Progenitor cell of endocrine pancreas (in vitro differentiated cells): ENCODE results near the gene NDST3. TPM values are rescaled to one million over a fixed set of nuclear protein-coding genes. Genes with fewer than 3 reads are reported as not detected.

Experiments used
- DNase-seq: peaks from one replicate; pipeline ENCODE4 v3.0.0; 2021; ENCODE audit warnings: low spot score; ENCODE audit not compliant: unreplicated experiment
- H3K27ac Mint-ChIP-seq: 2 replicates; pipeline ENCODE4 v1.8.0; 2021; ENCODE audit warnings: mild to moderate bottlenecking, moderate library complexity, mixed read lengths
- H3K27me3 Mint-ChIP-seq: 2 replicates; pipeline ENCODE4 v1.8.0; 2021; ENCODE audit warnings: mixed read lengths
- H3K36me3 Mint-ChIP-seq: 2 replicates; pipeline ENCODE4 v1.8.0; 2022; ENCODE audit warnings: mixed read lengths; ENCODE audit not compliant: insufficient read depth
- H3K4me1 Mint-ChIP-seq: 2 replicates; pipeline ENCODE4 v1.8.0; 2021; ENCODE audit warnings: low read depth, mixed read lengths
- H3K4me3 Mint-ChIP-seq: 2 replicates; pipeline ENCODE4 v1.8.0; 2021; ENCODE audit warnings: low read depth, mild to moderate bottlenecking, moderate library complexity, mixed read lengths
- H3K9me3 Mint-ChIP-seq: 2 replicates; pipeline ENCODE4 v1.8.0; 2021; ENCODE audit warnings: low read depth, mixed read lengths
- CTCF ChIP-seq: fragments of 200-600 bp; sonication (generic); IDR thresholded peaks from one replicate; pipeline ENCODE4 v1.5.0; 2021; ENCODE audit warnings: antibody characterized with exemption, mild to moderate bottlenecking; ENCODE audit not compliant: unreplicated experiment
- total RNA-seq: library from RNA; stranded (reverse); gene quantifications from 2 replicates; pipeline ENCODE4 v1.2.1, GENCODE V29; 2021

Gene NDST3
- total RNA-seq, 1 donor from 2014 or later = 1.8 TPM

DNA sequence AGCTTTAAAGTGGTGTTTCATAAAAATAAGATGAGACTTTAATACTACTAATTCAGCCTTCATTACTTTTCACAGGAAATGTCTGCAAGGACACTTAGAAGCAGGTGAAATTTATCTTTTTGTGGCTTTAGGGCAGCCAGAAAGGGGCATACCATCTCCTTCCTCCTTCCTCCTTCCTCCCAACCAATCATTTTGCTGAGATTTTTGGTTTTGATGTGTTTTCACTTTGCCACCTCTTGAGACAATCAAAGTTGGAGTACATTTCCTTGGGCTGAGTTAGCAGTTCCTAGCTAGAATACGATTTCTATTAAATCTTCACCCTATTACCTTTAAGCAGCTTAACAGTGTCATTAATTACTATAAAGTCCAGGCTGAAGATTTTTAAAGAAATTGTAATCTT lies 5.1 kb upstream of the NDST3 start:
- H3K27ac Mint-ChIP-seq = no peak overlapping the region
- H3K4me3 Mint-ChIP-seq = no peak overlapping the region
- no peak for DNase-seq
- H3K4me1 Mint-ChIP-seq = no peaks in the 10 kb centered on the region
- no peaks in the 10 kb centered on the region for H3K9me3 Mint-ChIP-seq
- H3K27me3 Mint-ChIP-seq = peaks cover 26% of the 10 kb centered on the region
- H3K36me3 Mint-ChIP-seq = no peaks in the 10 kb centered on the region
- TF ChIP-seq CTCF = no peak

DNA sequence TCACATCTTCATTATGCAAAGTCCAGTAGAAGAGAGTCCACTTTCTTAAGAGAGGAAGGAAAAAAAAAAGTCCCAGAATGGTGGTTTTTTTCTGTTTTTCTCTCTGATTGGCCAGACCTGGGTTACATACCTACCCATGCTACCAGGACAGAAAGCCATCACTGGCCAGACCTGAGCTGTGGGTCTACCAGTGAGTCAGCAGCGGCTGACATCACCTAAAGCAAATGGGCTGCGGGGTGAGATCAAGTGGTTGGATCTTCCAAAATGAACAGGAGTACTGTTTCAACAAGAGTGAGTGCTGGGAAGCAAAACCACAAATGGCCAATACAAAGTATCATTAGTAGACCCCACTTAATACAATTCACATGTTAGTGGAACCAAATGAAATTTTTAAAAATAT lies 1.6 kb upstream of the NDST3 start:
- TF ChIP-seq CTCF = no peak
- peaks cover 1% of the 10 kb centered on the region for H3K4me1 Mint-ChIP-seq
- H3K27ac Mint-ChIP-seq = no peak overlapping the region
- H3K9me3 Mint-ChIP-seq = no peaks in the 10 kb centered on the region
- H3K27me3 Mint-ChIP-seq = peaks cover 27% of the 10 kb centered on the region
- no peaks in the 10 kb centered on the region for H3K36me3 Mint-ChIP-seq
- peak overlapping the region; percentile 70 for H3K4me3 Mint-ChIP-seq
- DNase-seq = no peak

DNA sequence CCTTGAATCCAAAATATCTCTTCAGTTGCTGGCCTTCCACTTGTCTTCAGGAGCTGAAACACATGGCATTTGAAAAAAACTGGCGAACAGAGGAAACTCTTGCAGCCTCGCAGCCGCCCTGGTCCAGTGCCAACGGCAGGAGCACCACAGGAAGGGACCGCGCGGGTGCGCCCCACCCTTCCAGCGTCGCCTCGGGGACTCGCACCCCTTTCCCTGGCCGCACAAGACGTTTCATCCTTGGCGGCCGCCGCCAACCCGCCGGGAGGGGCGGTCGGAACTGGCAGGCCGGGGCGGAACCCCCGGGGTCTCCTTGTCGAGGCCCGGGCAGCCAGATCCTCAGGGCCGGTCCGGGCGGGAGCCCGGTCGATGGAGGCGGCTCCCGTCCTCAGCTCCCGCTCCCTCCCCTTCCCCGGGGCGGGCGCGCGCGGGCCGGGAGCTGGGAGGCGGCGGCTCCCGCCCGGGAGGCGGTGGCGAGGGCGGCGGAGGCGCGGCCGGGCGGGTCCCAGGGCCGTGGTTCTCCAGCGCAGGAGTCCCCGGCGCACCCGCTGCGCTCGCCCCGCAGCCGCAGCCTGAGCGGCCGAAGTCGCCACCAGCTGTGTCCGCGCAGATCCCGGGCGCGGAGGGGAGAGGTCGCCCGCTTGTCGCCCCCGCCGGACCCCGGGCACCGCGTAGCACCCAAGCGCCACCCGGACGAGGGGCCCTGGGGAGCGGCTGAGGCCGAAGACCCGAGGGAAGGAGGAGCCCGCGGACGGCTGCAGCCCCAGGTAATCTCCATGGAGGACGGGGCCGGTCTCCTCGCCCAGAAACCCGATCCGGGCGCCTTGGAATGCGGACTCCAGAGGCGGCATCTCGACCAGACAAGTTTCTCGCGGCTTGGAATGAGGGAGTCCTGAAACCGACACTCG lies 886 bp upstream of the NDST3 start:
- Mint-ChIP-seq H3K27me3 (peaks cover 27% of the 10 kb centered on the region), H3K9me3 (no peaks in the 10 kb centered on the region), H3K4me1 (peaks cover 1% of the 10 kb centered on the region), H3K27ac (no peak overlapping the region), H3K4me3 (peak overlapping the region; percentile 71), H3K36me3 (no peaks in the 10 kb centered on the region)
- TF ChIP-seq CTCF = no peak
- peak; percentile 40 for DNase-seq

DNA sequence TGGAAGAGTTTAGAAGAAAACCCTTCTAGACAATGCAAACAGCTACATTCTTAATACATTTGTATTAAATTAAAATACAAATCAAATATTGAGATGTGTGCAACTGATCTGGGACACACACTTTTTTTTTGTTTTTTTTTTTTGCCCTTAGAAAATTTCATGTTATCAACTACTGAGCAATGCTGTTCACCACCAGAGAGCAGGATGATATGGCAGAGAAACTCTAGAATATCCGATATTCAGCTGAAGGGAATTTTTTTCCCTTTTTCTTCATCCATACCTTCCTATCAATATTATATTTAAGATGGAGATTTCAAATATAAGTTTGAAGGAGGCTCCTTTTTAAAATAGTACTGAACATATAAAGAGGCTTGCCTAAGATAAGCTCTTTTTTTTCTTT lies 1.0 kb downstream of the NDST3 start:
- Mint-ChIP-seq H3K27me3 (peaks cover 27% of the 10 kb centered on the region), H3K4me1 (peaks cover 1% of the 10 kb centered on the region), H3K4me3 (no peak overlapping the region), H3K36me3 (no peaks in the 10 kb centered on the region), H3K9me3 (no peaks in the 10 kb centered on the region), H3K27ac (no peak overlapping the region)
- DNase-seq = no peak
- no peak for TF ChIP-seq CTCF

DNA sequence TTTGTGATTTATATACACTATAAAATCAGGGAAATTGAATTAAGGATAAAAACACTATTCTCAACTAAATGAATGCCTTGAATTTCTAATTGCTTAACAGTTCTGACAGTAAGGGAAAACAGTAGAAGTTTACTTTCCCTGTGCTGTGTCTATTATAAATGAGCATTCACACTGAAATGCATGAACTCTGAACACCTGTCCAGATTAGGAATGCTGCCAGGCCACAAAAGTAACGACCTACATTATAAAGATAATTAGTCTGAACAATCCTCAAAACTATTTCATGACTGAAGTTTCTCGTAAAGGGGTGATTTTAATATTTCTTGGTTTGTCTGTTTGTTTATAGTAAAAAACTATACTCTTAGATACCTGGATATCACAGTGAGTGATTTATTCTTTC lies 2.0 kb downstream of the NDST3 start:
- Mint-ChIP-seq H3K27ac (no peak overlapping the region), H3K9me3 (no peaks in the 10 kb centered on the region), H3K4me3 (no peak overlapping the region), H3K4me1 (peaks cover 1% of the 10 kb centered on the region), H3K27me3 (peaks cover 23% of the 10 kb centered on the region), H3K36me3 (no peaks in the 10 kb centered on the region)
- no peak for TF ChIP-seq CTCF
- no peak for DNase-seq
